Parathyroid adenoma (tissue), 2 donors: Measurements from ENCODE around the gene ANAPC1.
A peak's percentile ranks its signal among the peaks of the same experiment; 100 is the strongest.
"Not testable (repeated sequence)": the region's sequence is repeated elsewhere in the genome, so short reads cannot be mapped to it uniquely, and the experiment has no call there.

Source experiments
- H2AFZ ChIP-seq: fragments of 300-600 bp; sonication (generic); one replicate; pipeline ENCODE4 v1.7.0; 2017; ENCODE audit warnings: antibody characterized with exemption, mild to moderate bottlenecking
- H3K27ac ChIP-seq: fragments of 300-600 bp; sonication (generic); one replicate; pipeline ENCODE4 v1.7.0; 2017
- H3K27me3 ChIP-seq: fragments of 300-600 bp; sonication (generic); one replicate; pipeline ENCODE4 v1.7.0; 2017; ENCODE audit warnings: low read length; ENCODE audit not compliant: control insufficient read depth, insufficient read depth
- H3K36me3 ChIP-seq: fragments of 300-600 bp; sonication (generic); one replicate; pipeline ENCODE4 v1.7.0; 2017; ENCODE audit warnings: low read length; ENCODE audit not compliant: control insufficient read depth, insufficient read depth
- H3K4me1 ChIP-seq: fragments of 300-600 bp; sonication (generic); one replicate; pipeline ENCODE4 v1.7.0; 2017; ENCODE audit warnings: control low read depth
- H3K4me2 ChIP-seq: fragments of 300-600 bp; sonication (generic); one replicate; pipeline ENCODE4 v1.7.0; 2017; ENCODE audit warnings: low read length
- H3K4me3 ChIP-seq: fragments of 300-600 bp; sonication (generic); one replicate; pipeline ENCODE4 v1.7.0; 2017; ENCODE audit warnings: low read depth, low read length
- H3K79me2 ChIP-seq: fragments of 300-600 bp; sonication (generic); one replicate; pipeline ENCODE4 v1.7.0; 2017; ENCODE audit warnings: control low read depth
- H3K9ac ChIP-seq: fragments of 300-600 bp; sonication (generic); one replicate; pipeline ENCODE4 v1.7.0; 2017; ENCODE audit warnings: mild to moderate bottlenecking
- H3K9me3 ChIP-seq: fragments of 300-600 bp; sonication (generic); one replicate; pipeline ENCODE4 v1.7.0; 2017; ENCODE audit warnings: low read length; ENCODE audit not compliant: control insufficient read depth
- TF ChIP-seq, protein P1 (sequence below): fragments of 300-600 bp; sonication (generic); IDR thresholded peaks from one replicate; pipeline ENCODE4 v1.7.0; 2017; ENCODE audit warnings: antibody characterized with exemption, mild to moderate bottlenecking
- donor health status: primary hyperparathyroidism.

The ANAPC1 gene

DNA sequence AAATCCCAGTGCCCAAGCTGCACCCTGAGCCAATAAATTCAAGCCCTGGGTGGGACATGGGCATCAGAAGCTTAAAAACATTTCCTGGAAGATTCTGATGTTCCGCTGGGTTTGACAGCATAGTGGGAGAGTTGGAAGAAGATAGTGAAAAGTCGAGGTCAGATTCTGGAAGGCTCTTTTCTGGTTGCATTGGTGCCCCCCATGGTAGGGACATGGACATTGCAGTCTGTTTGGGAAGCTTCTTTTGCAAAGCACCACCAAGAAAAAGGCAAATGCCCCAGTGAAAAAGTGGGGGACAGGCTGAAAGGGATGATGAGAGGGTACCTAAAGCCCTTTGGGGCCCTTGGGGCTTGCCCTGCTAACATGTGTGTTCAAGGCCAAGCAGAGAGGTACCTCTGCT is 35.4 kb upstream of the ANAPC1 start:
- Histone ChIP-seq H3K27me3 (no peaks in the 10 kb centered on the region), H3K4me1 (no peaks in the 10 kb centered on the region), H3K9ac (no peak overlapping the region), H3K79me2 (peaks cover 16% of the 10 kb centered on the region), H3K4me2 (no peak overlapping the region), H3K27ac (no peak overlapping the region), H3K36me3 (no peaks in the 10 kb centered on the region), H3K9me3 (no peaks in the 10 kb centered on the region), H2AFZ (no peak overlapping the region), H3K4me3 (no peak overlapping the region)
- TF ChIP-seq, protein P1, sequence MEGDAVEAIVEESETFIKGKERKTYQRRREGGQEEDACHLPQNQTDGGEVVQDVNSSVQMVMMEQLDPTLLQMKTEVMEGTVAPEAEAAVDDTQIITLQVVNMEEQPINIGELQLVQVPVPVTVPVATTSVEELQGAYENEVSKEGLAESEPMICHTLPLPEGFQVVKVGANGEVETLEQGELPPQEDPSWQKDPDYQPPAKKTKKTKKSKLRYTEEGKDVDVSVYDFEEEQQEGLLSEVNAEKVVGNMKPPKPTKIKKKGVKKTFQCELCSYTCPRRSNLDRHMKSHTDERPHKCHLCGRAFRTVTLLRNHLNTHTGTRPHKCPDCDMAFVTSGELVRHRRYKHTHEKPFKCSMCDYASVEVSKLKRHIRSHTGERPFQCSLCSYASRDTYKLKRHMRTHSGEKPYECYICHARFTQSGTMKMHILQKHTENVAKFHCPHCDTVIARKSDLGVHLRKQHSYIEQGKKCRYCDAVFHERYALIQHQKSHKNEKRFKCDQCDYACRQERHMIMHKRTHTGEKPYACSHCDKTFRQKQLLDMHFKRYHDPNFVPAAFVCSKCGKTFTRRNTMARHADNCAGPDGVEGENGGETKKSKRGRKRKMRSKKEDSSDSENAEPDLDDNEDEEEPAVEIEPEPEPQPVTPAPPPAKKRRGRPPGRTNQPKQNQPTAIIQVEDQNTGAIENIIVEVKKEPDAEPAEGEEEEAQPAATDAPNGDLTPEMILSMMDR = peak; percentile 5

DNA sequence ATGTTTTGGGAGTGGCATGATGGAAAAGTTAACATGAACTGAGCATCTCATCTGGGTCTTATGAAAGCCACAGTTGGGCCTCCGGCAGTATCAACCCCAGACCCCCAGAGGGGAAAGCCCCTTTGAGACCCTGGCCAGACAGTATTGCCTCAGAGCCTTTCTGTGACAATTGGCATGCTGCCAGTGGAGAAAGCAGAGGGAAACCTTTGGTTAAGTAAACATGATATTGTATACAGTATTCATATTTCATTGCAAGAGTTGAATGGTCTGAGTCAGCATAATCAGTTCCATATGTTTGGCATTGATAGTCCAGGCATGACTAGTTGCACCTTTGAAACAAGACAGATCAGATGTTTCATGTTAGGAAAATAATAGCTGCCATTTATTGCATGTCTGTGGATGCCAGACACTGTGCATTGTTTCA is 34.4 kb upstream of the ANAPC1 start:
- H3K9me3 ChIP-seq = no peaks in the 10 kb centered on the region
- H3K9ac ChIP-seq = no peak overlapping the region
- no peaks in the 10 kb centered on the region for H3K36me3 ChIP-seq
- no peaks in the 10 kb centered on the region for H3K4me1 ChIP-seq
- H3K4me3 ChIP-seq = no peak overlapping the region
- H2AFZ ChIP-seq = no peak overlapping the region
- H3K27me3 ChIP-seq = no peaks in the 10 kb centered on the region
- no peak overlapping the region for H3K4me2 ChIP-seq
- TF ChIP-seq, protein P1 = no peak
- no peak overlapping the region for H3K27ac ChIP-seq
- peaks cover 16% of the 10 kb centered on the region for H3K79me2 ChIP-seq

DNA sequence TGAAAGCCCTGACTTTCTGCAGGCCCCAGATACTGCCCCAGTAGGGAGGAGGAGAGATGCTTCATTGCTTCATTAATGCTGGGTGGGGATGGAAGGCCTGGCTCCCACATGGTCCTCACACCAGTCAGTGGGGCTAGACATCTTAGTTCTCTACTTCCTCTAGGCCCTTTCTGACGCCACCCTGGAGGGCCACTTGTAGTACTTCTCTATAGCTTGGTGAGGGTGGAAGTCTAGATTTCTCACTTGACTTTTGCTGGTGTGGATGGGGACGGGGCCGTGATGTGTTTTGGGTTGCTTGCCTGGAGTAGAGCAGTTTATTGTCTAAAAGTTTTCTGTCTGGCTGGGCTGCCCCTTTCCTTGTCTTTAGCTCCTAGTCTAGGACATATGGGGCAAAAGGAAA is 33.1 kb upstream of the ANAPC1 start:
- H3K9ac ChIP-seq = no peak overlapping the region

DNA sequence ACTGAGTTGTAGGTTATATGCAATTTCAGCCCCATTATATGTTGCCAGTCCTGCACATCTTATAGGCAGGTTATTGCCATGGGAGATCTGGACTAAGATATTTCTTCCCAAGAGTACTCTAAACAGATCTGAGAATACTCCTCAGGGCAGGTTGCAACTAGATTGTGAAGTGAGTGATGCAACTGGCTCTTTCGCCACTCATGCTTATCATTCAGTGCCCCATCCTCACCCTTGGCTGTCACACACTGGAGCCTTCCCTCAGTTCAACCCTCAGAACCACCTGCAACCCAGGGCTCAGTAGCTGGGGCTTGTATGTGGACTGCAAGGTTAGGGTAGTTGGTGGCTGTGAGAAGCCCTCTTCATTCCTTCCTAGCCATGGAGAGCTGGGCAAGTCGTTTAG is 28.6 kb upstream of the ANAPC1 start:
- TF ChIP-seq, protein P1 = no peak
- Histone ChIP-seq H3K27me3 (no peaks in the 10 kb centered on the region), H2AFZ (no peak overlapping the region), H3K4me3 (no peak overlapping the region), H3K4me2 (no peak overlapping the region), H3K36me3 (no peaks in the 10 kb centered on the region), H3K9ac (no peak overlapping the region), H3K79me2 (peaks cover 4% of the 10 kb centered on the region), H3K4me1 (no peaks in the 10 kb centered on the region), H3K9me3 (no peaks in the 10 kb centered on the region), H3K27ac (no peak overlapping the region)

More for the DNA sequence above, 33.1 kb upstream of the ANAPC1 start:
- Histone ChIP-seq H3K4me1 (no peaks in the 10 kb centered on the region), H2AFZ (no peak overlapping the region), H3K27me3 (no peaks in the 10 kb centered on the region), H3K4me3 (no peak overlapping the region), H3K9me3 (no peaks in the 10 kb centered on the region), H3K36me3 (no peaks in the 10 kb centered on the region), H3K4me2 (no peak overlapping the region), H3K79me2 (peaks cover 16% of the 10 kb centered on the region), H3K27ac (no peak overlapping the region)
- TF ChIP-seq, protein P1 = no peak

DNA sequence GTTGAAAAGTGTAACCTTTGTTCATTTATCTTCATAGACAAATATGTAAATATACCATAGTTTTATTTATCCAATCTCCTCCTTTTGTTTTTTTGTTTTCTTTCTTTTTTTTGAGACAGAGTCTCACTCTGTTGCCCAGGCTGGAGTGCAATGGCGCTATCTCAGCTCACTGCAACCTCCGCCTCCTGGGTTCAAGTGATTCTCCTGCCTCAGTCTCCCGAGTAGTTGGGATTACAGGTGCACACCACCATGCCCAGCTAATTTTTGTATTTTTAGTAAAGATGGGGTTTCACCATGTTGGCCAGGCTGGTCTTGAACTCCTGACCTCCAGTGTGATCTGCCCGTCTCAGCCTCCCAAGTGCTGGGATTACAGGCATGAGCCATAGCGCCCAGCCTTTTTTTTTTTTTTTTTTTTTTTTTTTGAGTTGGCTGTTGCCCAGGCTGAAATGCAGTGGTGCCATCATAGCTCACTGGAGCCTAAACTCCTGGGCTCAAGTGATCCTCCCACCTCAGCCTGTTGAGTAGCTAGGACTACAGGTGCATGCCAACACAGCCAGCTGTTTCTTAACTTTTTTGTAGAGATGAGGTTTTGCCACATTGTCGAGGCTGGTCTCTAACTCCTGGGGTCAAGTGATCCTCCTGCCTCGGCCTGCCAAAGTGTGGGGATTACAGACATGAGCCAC is 27.4 kb upstream of the ANAPC1 start:
- not testable (repeated sequence) for H3K36me3 ChIP-seq, H3K4me2 ChIP-seq, H3K79me2 ChIP-seq, H3K27ac ChIP-seq, H3K27me3 ChIP-seq, H3K9ac ChIP-seq, H3K4me1 ChIP-seq, H3K9me3 ChIP-seq, H3K4me3 ChIP-seq, H2AFZ ChIP-seq
